Mesenchymal stem cell (in vitro differentiated cells and primary cell): Measurements from ENCODE around the gene PITPNC1.
"Not testable (repeated sequence)": the region's sequence is repeated elsewhere in the genome, so short reads cannot be mapped to it uniquely, and the experiment has no call there.

Experiments
- DNase-seq: peaks from one replicate; pipeline ENCODE4 v3.0.0-alpha.2; 2013
- H2AFZ ChIP-seq: one replicate; pipeline ENCODE4 v1.6.1; 2013; ENCODE audit warnings: low read depth, mild to moderate bottlenecking, control low read depth, inconsistent platforms, low read length, moderate library complexity
- H2AK5ac ChIP-seq: 2 replicates; pipeline ENCODE4 v1.6.1; 2013; ENCODE audit warnings: low read length, moderate library complexity, mild to moderate bottlenecking, inconsistent platforms; ENCODE audit not compliant: severe bottlenecking
- H2BK120ac ChIP-seq: one replicate; pipeline ENCODE4 v1.6.1; 2013; ENCODE audit warnings: low read depth, mild to moderate bottlenecking, inconsistent platforms, low read length, moderate library complexity
- H2BK12ac ChIP-seq, 2 experiments: one replicate each; pipeline ENCODE4 v1.6.1; 2013; ENCODE audit warnings: inconsistent platforms in 2 of 2, low read length in 2 of 2, mild to moderate bottlenecking in 2 of 2, moderate library complexity in 2 of 2, control low read depth in 1 of 2
- H2BK15ac ChIP-seq: one replicate; pipeline ENCODE4 v1.6.1; 2013; ENCODE audit warnings: mild to moderate bottlenecking, low read depth, inconsistent platforms; ENCODE audit not compliant: poor library complexity, severe bottlenecking
- H2BK5ac ChIP-seq: 2 replicates; pipeline ENCODE4 v1.6.1; 2013; ENCODE audit warnings: low read depth, mild to moderate bottlenecking, low read length, control low read depth, inconsistent platforms; ENCODE audit not compliant: poor library complexity, severe bottlenecking
- H3K14ac ChIP-seq, 2 experiments: one replicate each; pipeline ENCODE4 v1.6.1; 2013; ENCODE audit warnings: inconsistent platforms in 2 of 2, low read length in 2 of 2, control low read depth in 1 of 2, mild to moderate bottlenecking in 1 of 2, moderate library complexity in 1 of 2
- H3K18ac ChIP-seq, 2 experiments: one replicate each; pipeline ENCODE4 v1.6.1; 2013; ENCODE audit warnings: inconsistent platforms in 2 of 2, low read length in 2 of 2, control low read depth in 1 of 2, low read depth in 1 of 2, mild to moderate bottlenecking in 1 of 2
- H3K23ac ChIP-seq, 2 experiments: one replicate each; pipeline ENCODE4 v1.6.1; 2013; ENCODE audit warnings: inconsistent platforms in 2 of 2, low read length in 2 of 2, mild to moderate bottlenecking in 2 of 2, moderate library complexity in 2 of 2, control low read depth in 1 of 2
- H3K27ac ChIP-seq: 2 replicates; pipeline ENCODE4 v1.5.1; 2013; ENCODE audit warnings: mild to moderate bottlenecking, moderate library complexity, low read length, control low read depth, inconsistent platforms; ENCODE audit not compliant: poor library complexity, severe bottlenecking
- H3K27me3 ChIP-seq, 2 experiments: 2 replicates each; pipeline versions ENCODE4 v1.6.1 to v1.7.0; 2013; ENCODE audit warnings: low read length in 2 of 2, mild to moderate bottlenecking in 2 of 2, moderate library complexity in 2 of 2, control low read depth in 1 of 2, inconsistent platforms in 1 of 2; ENCODE audit not compliant: control insufficient read depth in 1 of 2, insufficient read depth in 1 of 2
- H3K36me3 ChIP-seq, 2 experiments: 2 replicates each; pipeline versions ENCODE4 v1.6.1 to v1.7.0; 2013; ENCODE audit warnings: low read length in 2 of 2, control low read depth in 1 of 2, inconsistent platforms in 1 of 2, low read depth in 1 of 2, mild to moderate bottlenecking in 1 of 2; ENCODE audit not compliant: insufficient read depth in 2 of 2, control insufficient read depth in 1 of 2
- H3K4ac ChIP-seq, 2 experiments: one replicate each; pipeline ENCODE4 v1.6.1; 2013; ENCODE audit warnings: inconsistent platforms in 2 of 2, low read length in 2 of 2, mild to moderate bottlenecking in 2 of 2, moderate library complexity in 2 of 2, control low read depth in 1 of 2, low read depth in 1 of 2
- H3K4me1 ChIP-seq: 2 replicates; pipeline ENCODE4 v1.6.1; 2013; ENCODE audit warnings: low read depth, low read length, control low read depth; ENCODE audit not compliant: control insufficient read depth, insufficient read depth
- H3K4me2 ChIP-seq: 2 replicates; pipeline ENCODE4 v1.6.1; 2013; ENCODE audit warnings: low read length, mild to moderate bottlenecking, inconsistent platforms; ENCODE audit not compliant: poor library complexity, severe bottlenecking
- H3K4me3 ChIP-seq, 2 experiments: 2 replicates each; pipeline versions ENCODE4 v1.5.1 to v1.7.0; 2013; ENCODE audit warnings: low read length in 2 of 2, mild to moderate bottlenecking in 2 of 2, control low read depth in 1 of 2, low read depth in 1 of 2; ENCODE audit not compliant: insufficient read depth in 1 of 2
- H3K79me1 ChIP-seq: replicated peaks from 2 replicates; pipeline ENCODE4 v1.6.1; 2013; ENCODE audit warnings: mild to moderate bottlenecking, control low read depth, low read length, inconsistent platforms; ENCODE audit not compliant: poor library complexity, severe bottlenecking
- H3K9ac ChIP-seq: 2 replicates; pipeline ENCODE4 v1.7.0; 2013; ENCODE audit warnings: mild to moderate bottlenecking, low read length, moderate library complexity
- H3K9me3 ChIP-seq: 2 replicates; pipeline ENCODE4 v1.7.0; 2013; ENCODE audit warnings: mild to moderate bottlenecking, low read length; ENCODE audit not compliant: control insufficient read depth
- H4K8ac ChIP-seq: one replicate; pipeline ENCODE4 v1.6.1; 2013; ENCODE audit warnings: inconsistent platforms, mild to moderate bottlenecking, low read length, moderate library complexity
- H4K91ac ChIP-seq: one replicate; pipeline ENCODE4 v1.6.1; 2013; ENCODE audit warnings: mild to moderate bottlenecking, low read length, inconsistent platforms
- WGBS: methylation state at CpG from one replicate; pipeline ENCODE4 v1.1.7; 2013; ENCODE audit warnings: mixed read lengths; 5-methylcytosine and 5-hydroxymethylcytosine counted together

Gene PITPNC1

DNA sequence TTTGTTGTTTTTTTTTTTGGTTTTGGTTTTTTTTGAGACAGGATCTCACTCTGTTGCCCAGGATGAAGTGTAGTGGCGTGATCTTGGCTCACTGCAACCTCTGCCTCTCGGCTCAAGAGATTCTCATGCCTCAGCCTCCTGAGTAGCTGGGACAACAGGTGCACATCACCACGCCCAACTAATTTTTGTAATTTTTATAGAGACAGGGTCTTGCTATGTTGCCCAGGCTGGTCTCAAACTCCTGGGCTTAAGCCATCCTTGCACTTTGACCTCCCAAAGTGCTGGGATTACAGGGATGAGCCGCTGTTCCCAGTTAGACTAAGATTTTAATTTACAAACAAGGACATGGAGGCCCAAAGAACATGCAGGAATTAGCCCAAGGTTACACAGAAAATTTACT lies 248.9 kb downstream of the PITPNC1 start:
- Histone ChIP-seq H3K27me3 (no peaks in the 10 kb centered on the region), H3K4me1 (peaks cover 10% of the 10 kb centered on the region), H3K14ac (no peak overlapping the region), H2BK12ac (no peak overlapping the region), H3K4ac (no peak overlapping the region), H2BK15ac (no peak overlapping the region), H3K27ac (no peak overlapping the region), H4K91ac (no peak overlapping the region), H2AFZ (no peak overlapping the region), H3K79me1 (no peaks in the 10 kb centered on the region), H3K36me3 (no peaks in the 10 kb centered on the region), H3K9ac (no peak overlapping the region), H3K18ac (no peak overlapping the region), H4K8ac (no peak overlapping the region), H3K4me2 (no peak overlapping the region), H2BK120ac (no peak overlapping the region), H3K4me3 (no peak overlapping the region), H2BK5ac (no peak overlapping the region), H3K23ac (no peak overlapping the region), H2AK5ac (no peak overlapping the region), H3K9me3 (no peaks in the 10 kb centered on the region)
- no peak for DNase-seq
- 89% methylated on average over 4 of the region's 4 CpGs for WGBS

DNA sequence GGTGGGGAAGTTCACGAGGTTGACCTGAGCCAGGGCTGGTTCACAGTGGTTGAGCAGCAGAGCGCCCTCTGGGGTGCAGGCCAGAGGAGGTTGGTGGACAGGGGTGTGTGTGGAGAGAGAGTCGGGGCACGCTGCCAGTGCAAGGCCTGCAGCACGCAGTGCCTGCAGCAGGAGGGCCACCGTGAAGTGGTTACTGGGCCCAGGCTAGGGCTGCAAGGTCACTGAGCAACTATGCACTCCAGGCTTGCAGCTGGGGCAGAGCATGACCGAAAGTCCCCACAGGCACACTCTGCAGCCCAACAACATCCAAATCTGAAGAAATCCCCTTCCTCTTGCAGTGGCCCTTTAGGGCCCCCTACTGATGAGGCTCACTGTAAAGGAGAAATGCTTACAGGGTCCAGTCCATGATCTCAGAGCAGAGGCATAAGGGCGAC lies 251.5 kb downstream of the PITPNC1 start:
- no peak overlapping the region for H2BK5ac ChIP-seq
- H2BK12ac ChIP-seq = no peak overlapping the region
- H3K4me3 ChIP-seq = no peak overlapping the region
- no peaks in the 10 kb centered on the region for H3K27me3 ChIP-seq
- H4K91ac ChIP-seq = no peak overlapping the region
- no peak overlapping the region for H3K23ac ChIP-seq
- no peak overlapping the region for H3K9ac ChIP-seq
- WGBS = 80% methylated on average over 8 of the region's 8 CpGs
- no peak overlapping the region for H2AFZ ChIP-seq
- H3K9me3 ChIP-seq = no peaks in the 10 kb centered on the region
- no peak overlapping the region for H3K4me2 ChIP-seq
- H4K8ac ChIP-seq = no peak overlapping the region
- H2BK15ac ChIP-seq = no peak overlapping the region
- H3K14ac ChIP-seq = no peak overlapping the region
- no peak overlapping the region for H2BK120ac ChIP-seq
- peak; percentile 11 for DNase-seq
- H2AK5ac ChIP-seq = no peak overlapping the region
- no peak overlapping the region for H3K27ac ChIP-seq
- H3K36me3 ChIP-seq = no peaks in the 10 kb centered on the region
- H3K4ac ChIP-seq = no peak overlapping the region
- H3K79me1 ChIP-seq = no peaks in the 10 kb centered on the region
- H3K18ac ChIP-seq = no peak overlapping the region
- peaks cover 10% of the 10 kb centered on the region for H3K4me1 ChIP-seq

DNA sequence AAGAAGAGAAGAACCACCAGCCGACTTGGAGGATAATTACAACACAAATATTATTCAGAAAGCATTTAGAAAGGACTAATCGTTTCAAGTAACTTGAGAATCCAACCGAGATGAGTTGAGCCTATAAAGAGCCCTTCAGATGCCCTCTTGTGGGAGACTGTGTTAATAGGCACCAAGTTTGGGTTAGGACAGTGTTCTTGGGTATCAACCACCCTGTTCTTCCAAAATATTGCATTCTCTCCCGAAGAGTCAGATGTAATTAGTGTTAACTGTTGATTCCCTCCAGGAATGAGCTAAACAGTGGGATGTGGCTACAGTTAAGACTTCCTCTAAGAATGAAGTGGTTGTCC lies 252.9 kb downstream of the PITPNC1 start:
- H3K36me3 ChIP-seq = peaks cover 0 to 5% of the 10 kb centered on the region in 2 experiments
- no peak overlapping the region for H3K23ac ChIP-seq
- no peak overlapping the region for H2BK15ac ChIP-seq
- 33% methylated on average over 2 of the region's 4 CpGs for WGBS
- peak; percentile 61 for DNase-seq
- no peak overlapping the region for H3K9ac ChIP-seq
- no peak overlapping the region for H2AK5ac ChIP-seq
- peaks cover 10% of the 10 kb centered on the region for H3K4me1 ChIP-seq
- no peak overlapping the region for H3K4me2 ChIP-seq
- no peak overlapping the region for H3K4me3 ChIP-seq
- no peak overlapping the region for H4K8ac ChIP-seq
- H3K27ac ChIP-seq = no peak overlapping the region
- no peaks in the 10 kb centered on the region for H3K27me3 ChIP-seq
- H4K91ac ChIP-seq = no peak overlapping the region
- no peak overlapping the region for H2BK5ac ChIP-seq
- H3K9me3 ChIP-seq = no peaks in the 10 kb centered on the region
- no peak overlapping the region for H3K18ac ChIP-seq
- no peak overlapping the region for H2BK120ac ChIP-seq
- H2BK12ac ChIP-seq = no peak overlapping the region
- no peaks in the 10 kb centered on the region for H3K79me1 ChIP-seq
- H3K14ac ChIP-seq = no peak overlapping the region
- no peak overlapping the region for H3K4ac ChIP-seq
- H2AFZ ChIP-seq = no peak overlapping the region

DNA sequence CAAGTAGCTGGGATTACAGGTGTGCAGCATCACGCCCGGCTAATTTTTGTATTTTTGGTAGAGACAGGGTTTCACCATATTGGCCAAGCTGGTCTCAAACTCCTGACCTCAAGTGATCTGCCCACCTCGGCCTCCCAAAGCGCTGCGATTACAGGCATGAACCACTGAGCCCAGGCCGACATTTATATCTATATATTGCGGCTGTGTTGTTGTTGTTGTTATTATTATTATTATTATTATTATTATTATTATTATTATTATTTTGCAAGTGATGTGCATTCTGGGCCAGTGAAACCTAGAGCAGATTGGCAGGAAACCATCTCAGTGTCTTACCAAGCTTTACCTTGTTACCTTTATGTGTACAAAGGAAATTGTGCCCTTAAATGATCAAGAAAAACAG lies 253.8 kb downstream of the PITPNC1 start:
- 100% methylated on average over 2 of the region's 7 CpGs for WGBS

More for the DNA sequence above, 253.8 kb downstream of the PITPNC1 start:
- H3K4me1 ChIP-seq, H3K18ac ChIP-seq, H3K14ac ChIP-seq, H3K36me3 ChIP-seq, H4K91ac ChIP-seq, H3K79me1 ChIP-seq, H2AFZ ChIP-seq, DNase-seq, H2AK5ac ChIP-seq, H2BK12ac ChIP-seq, H3K9me3 ChIP-seq, H3K4me3 ChIP-seq, H2BK5ac ChIP-seq, H3K23ac ChIP-seq, H3K4me2 ChIP-seq, H3K27ac ChIP-seq, H3K4ac ChIP-seq, H3K27me3 ChIP-seq, H4K8ac ChIP-seq, H2BK15ac ChIP-seq, H3K9ac ChIP-seq, H2BK120ac ChIP-seq: not testable (repeated sequence)
